Right lobe of liver (tissue), 6 donors: Measurements from ENCODE around the gene ALK. TPM values are rescaled to one million over a fixed set of nuclear protein-coding genes. Genes with fewer than 3 reads are reported as not detected.

Experiments
- ATAC-seq, 4 donors: fragments of 200-7000 bp; cut with Tn5 transposase; one replicate each; pipeline ENCODE4 v1.9.1; 2020; ENCODE audit warnings: mild to moderate bottlenecking in 4 of 4, moderate library complexity in 4 of 4
- DNase-seq, 3 donors: peaks; one replicate each; pipeline ENCODE4 v3.0.0-alpha.2; 2020
- H3K27ac ChIP-seq, 3 donors: fragments of 200-600 bp; one replicate each; pipeline ENCODE4 v1.8.0; 2022
- H3K27me3 ChIP-seq, 2 donors: fragments of 200-600 bp; one replicate each; pipeline ENCODE4 v1.8.0; 2022
- H3K36me3 ChIP-seq, 4 donors: fragments of 200-600 bp; sonication (generic) in 1 of 4; one replicate each; pipeline versions ENCODE4 v1.5.1 to v1.8.0; 2017 to 2022; ENCODE audit warnings: control low read depth in 1 of 4
- H3K4me1 ChIP-seq, 4 donors: fragments of 200-600 bp; sonication (generic) in 1 of 4; one replicate each; pipeline versions ENCODE4 v1.5.1 to v1.8.0; 2017 to 2022; ENCODE audit warnings: control low read depth in 1 of 4
- H3K4me3 ChIP-seq, 3 donors: fragments of 200-600 bp; one replicate each; pipeline ENCODE4 v1.8.0; 2022
- H3K9me3 ChIP-seq, 4 donors: fragments of 200-600 bp; sonication (generic) in 1 of 4; one replicate each; pipeline versions ENCODE4 v1.5.1 to v1.8.0; 2017 to 2022; ENCODE audit warnings: control low read depth in 1 of 4
- POLR2A ChIP-seq: fragments of 450-650 bp; IDR thresholded peaks from one replicate; pipeline ENCODE4 v1.6.1; 2017; ENCODE audit warnings: antibody characterized with exemption, mild to moderate bottlenecking
- WGBS: methylation state at CpG from one replicate; pipeline ENCODE4 v1.1.6; 2018; ENCODE audit warnings: low coverage, low lambda C conversion rate; ENCODE audit not compliant: insufficient coverage; ENCODE audit errors: missing lambda C conversion rate; 5-methylcytosine and 5-hydroxymethylcytosine counted together
- intact Hi-C, 2 donors: fragments of 100-400 bp; cut with DNase I; formaldehyde crosslinking; loops; one replicate each; pipeline versions ENCODE4 v1.11.2 to v1.14.1; 2022
- total RNA-seq, 6 experiments: library from RNA; depleted of rRNA in 2 of 6; stranded (reverse); fragments of >200 nt in 2 of 6; fragmentation: NEBNext Ultra II Directional in 3 of 6; extraction: Animal tissue kit (Norgen Biotek cat#: 25700) in 3 of 6; gene quantifications; one replicate each; pipeline versions ENCODE4 v1.1.0 to v1.2.4, GENCODE V29; 2016 to 2023
- TF ChIP-seq, protein P1 (sequence below), 4 donors: fragments of 200-600 bp in 3 of 4; fragments of 450-650 bp in 1 of 4; IDR thresholded peaks; one replicate each; pipeline versions ENCODE4 v1.5.1 to v1.8.0; 2016 to 2022; ENCODE audit warnings: antibody characterized with exemption in 4 of 4, mild to moderate bottlenecking in 2 of 4
- donor health status: DM: no; HTN: yes; CAD: no.
- donor health status: DM: no; HTN: no; CAD: no.
- donor health status: DM: no; HTN: no; CAD: no.
- donor health status: DM: no; HTN: yes; CAD: no.
- donor health status: DM: no; HTN: yes; CAD: no.

Gene ALK
- total RNA-seq, 6 experiments from 2014 or later: 0.04 to 0.06 TPM; not detected in 4

DNA sequence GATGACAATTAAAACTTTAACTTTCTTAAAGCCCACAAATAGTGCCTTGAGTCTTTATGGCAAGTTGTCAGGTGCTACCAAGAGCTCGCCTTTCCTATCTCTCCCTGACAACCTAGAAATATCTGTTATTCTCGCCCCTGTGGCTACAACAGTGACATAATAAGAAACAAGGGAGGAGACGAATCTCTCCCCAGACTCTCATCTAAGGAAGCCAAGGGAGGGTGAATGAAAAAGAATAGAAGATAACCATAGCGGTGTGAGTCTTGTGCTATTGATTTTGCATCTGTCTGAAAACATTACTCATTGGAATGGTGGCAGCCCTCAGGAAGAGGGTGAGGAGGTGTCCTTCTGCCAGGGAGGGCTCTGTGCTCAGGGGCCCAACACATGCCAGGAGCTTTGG, 114.3 kb downstream of the ALK start:
- TF ChIP-seq, protein P1, sequence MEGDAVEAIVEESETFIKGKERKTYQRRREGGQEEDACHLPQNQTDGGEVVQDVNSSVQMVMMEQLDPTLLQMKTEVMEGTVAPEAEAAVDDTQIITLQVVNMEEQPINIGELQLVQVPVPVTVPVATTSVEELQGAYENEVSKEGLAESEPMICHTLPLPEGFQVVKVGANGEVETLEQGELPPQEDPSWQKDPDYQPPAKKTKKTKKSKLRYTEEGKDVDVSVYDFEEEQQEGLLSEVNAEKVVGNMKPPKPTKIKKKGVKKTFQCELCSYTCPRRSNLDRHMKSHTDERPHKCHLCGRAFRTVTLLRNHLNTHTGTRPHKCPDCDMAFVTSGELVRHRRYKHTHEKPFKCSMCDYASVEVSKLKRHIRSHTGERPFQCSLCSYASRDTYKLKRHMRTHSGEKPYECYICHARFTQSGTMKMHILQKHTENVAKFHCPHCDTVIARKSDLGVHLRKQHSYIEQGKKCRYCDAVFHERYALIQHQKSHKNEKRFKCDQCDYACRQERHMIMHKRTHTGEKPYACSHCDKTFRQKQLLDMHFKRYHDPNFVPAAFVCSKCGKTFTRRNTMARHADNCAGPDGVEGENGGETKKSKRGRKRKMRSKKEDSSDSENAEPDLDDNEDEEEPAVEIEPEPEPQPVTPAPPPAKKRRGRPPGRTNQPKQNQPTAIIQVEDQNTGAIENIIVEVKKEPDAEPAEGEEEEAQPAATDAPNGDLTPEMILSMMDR (IDR thresholded peaks at IDR 0.05): no peak
- no peak for TF ChIP-seq POLR2A
- no peaks in the 10 kb centered on the region for H3K36me3 ChIP-seq
- DNase-seq (no peak), ATAC-seq (no peak)
- WGBS: 56% methylated on average over 4 of the region's 4 CpGs
- no peaks in the 10 kb centered on the region for H3K9me3 ChIP-seq
- no peaks in the 10 kb centered on the region for H3K27me3 ChIP-seq
- intact Hi-C loops: no loop called here
- H3K4me3 ChIP-seq: no peak overlapping the region
- H3K27ac ChIP-seq: no peak overlapping the region
- no peaks in the 10 kb centered on the region for H3K4me1 ChIP-seq

DNA sequence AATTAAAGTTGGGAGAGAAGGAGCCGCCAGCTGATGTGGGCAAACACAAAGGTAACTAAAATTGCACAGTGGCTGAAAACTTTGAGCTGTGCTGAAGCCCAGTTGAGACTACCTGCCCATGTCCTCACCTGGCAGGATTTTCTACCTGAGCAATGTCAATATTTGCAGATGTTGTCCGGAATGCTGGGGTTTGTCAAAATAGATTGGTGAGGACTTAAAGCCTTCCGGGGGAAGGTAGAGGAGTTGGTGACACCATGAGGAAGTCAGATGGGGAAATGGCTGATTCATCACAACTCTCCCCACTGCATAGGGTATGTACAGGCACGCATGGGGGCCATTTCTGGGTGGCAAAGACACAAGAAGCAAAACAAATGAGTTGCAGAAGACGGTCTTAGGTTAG, 114.9 kb downstream of the ALK start:
- TF ChIP-seq, protein P1 (IDR thresholded peaks at IDR 0.05): no peak
- no peak for TF ChIP-seq POLR2A
- no peaks in the 10 kb centered on the region for H3K36me3 ChIP-seq
- H3K4me1 ChIP-seq: no peaks in the 10 kb centered on the region
- ATAC-seq (no peak), DNase-seq (no peak)
- H3K4me3 ChIP-seq: no peak overlapping the region
- WGBS: 42% methylated on average over 5 of the region's 5 CpGs
- intact Hi-C loops: no loop called here
- no peaks in the 10 kb centered on the region for H3K27me3 ChIP-seq
- H3K9me3 ChIP-seq: no peaks in the 10 kb centered on the region
- H3K27ac ChIP-seq: no peak overlapping the region

DNA sequence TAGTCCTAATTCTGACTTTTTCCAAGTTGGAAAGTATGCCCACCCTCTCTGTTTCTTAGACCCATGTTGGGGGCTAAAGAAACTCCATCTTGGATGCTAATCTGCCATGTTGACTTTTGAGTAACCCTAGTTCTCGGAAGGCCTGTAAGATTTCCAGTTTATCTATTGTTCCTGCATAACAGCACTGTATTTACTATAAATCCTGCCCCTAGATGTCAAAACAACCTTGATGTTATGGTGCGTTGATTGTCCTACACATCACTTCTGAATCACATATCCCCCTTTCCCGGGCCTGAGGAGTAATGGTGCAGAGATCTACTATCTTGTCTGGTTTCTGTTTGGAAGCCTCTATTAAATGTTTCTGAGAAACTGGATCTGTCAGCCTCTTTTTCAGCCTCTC, 116.7 kb downstream of the ALK start:
- no peaks in the 10 kb centered on the region for H3K9me3 ChIP-seq
- no peaks in the 10 kb centered on the region for H3K27me3 ChIP-seq
- no peak overlapping the region for H3K4me3 ChIP-seq
- no peaks in the 10 kb centered on the region for H3K36me3 ChIP-seq
- ATAC-seq (no peak), DNase-seq (no peak)
- intact Hi-C loops: no loop called here
- 74% methylated on average over 2 of the region's 3 CpGs for WGBS
- TF ChIP-seq POLR2A: no peak
- TF ChIP-seq, protein P1 (IDR thresholded peaks at IDR 0.05): no peak
- no peaks in the 10 kb centered on the region for H3K4me1 ChIP-seq
- no peak overlapping the region for H3K27ac ChIP-seq

DNA sequence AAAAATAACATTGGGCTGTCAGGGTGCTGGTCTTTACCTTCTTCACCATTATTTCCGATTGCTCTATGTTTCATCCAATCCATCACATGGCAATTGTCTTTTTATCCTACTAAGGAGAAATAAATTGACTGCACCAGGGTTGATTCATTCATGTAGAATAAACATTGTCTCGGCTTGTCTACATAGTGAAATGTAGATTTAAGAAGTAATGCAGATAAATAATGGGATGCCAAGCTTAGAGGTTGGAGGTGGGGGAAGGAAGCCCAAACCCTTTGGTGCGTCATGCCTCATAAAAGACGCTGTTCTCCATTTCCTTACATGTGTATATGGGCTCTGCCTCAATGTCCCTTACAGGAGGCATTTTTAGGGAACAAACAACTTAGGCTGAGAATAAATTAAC, 117.8 kb downstream of the ALK start:
- H3K4me1 ChIP-seq: no peaks in the 10 kb centered on the region
- WGBS: 77% methylated on average over 4 of the region's 4 CpGs
- TF ChIP-seq POLR2A: no peak
- TF ChIP-seq, protein P1 (IDR thresholded peaks at IDR 0.05): no peak
- H3K36me3 ChIP-seq: no peaks in the 10 kb centered on the region
- H3K27me3 ChIP-seq: no peaks in the 10 kb centered on the region
- H3K9me3 ChIP-seq: no peaks in the 10 kb centered on the region
- intact Hi-C loops: no loop called here
- no peak for ATAC-seq
- H3K4me3 ChIP-seq: no peak overlapping the region
- no peak for DNase-seq
- H3K27ac ChIP-seq: no peak overlapping the region

DNA sequence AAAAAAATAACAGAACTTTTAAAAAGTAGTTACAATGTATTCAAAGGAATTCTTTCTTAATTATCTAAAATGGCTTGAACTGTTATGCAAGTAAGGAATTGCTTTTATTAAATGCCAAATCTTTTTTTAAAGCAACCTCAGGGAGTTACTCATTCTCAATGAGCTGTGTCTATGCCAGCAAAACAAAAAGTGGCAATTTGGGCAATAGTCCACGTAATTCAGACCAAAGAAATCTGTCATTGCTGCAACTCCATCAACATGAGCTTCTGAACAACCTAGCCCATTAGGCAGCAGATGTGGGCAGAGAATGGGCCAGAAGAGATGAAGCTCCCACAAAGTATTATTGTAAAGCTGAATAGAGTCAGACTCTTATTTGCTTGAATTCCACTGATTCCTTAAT, 118.4 kb downstream of the ALK start:
- no peaks in the 10 kb centered on the region for H3K27me3 ChIP-seq
- no peak for ATAC-seq

More for the DNA sequence above, 118.4 kb downstream of the ALK start:
- no peaks in the 10 kb centered on the region for H3K36me3 ChIP-seq
- DNase-seq: no peak
- H3K27ac ChIP-seq: no peak overlapping the region
- H3K4me1 ChIP-seq: no peaks in the 10 kb centered on the region
- no peak overlapping the region for H3K4me3 ChIP-seq
- H3K9me3 ChIP-seq: no peaks in the 10 kb centered on the region
- TF ChIP-seq, protein P1 (IDR thresholded peaks at IDR 0.05): no peak
- TF ChIP-seq POLR2A: no peak
- intact Hi-C loops: no loop called here
- 43% methylated on average over 1 of the region's 1 CpG for WGBS
